Adrenal gland (tissue), 5 donors: ENCODE results near the gene MLLT6.

ENCODE experiments used
- CTCF ChIP-seq, 6 experiments: fragments of 450-650 bp in 4 of 6; fragments of 200-600 bp in 2 of 6; sonication (generic) in 1 of 6; IDR thresholded peaks; 1 replicate in 5 of 6; 2 replicates in 1 of 6; pipeline versions ENCODE4 v1.5.1 to v1.8.0; 2016 to 2021; ENCODE audit warnings: antibody characterized with exemption in 6 of 6, mild to moderate bottlenecking in 2 of 6, moderate library complexity in 1 of 6
- POLR2A ChIP-seq, 2 donors: fragments of 450-650 bp; IDR thresholded peaks; one replicate each; pipeline ENCODE4 v1.6.1; 2017; ENCODE audit warnings: antibody characterized with exemption in 2 of 2, mild to moderate bottlenecking in 2 of 2, moderate library complexity in 1 of 2
- donor health status: DM: no; HTN: no; CAD: no.

DNA sequence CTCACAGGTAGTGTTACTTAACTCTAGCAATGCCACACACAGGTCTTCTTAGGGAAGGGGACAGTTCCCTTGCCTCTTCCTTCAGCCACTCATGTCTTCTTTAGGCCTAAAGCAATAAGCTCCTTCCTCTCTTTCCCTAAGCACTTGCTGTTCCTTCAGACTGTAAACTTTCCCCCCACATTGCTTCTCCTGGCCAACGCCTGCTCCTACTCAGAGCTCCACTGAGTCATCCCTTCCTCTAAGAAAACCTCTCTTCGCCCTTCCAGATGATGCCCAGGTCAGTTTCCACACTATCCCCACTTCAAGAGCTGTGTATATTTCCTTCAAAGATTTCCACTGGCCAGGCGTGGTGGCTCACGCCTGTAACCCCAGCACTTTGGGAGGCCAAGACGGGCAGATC, 17.8 kb upstream of the MLLT6 start:
- TF ChIP-seq CTCF (IDR thresholded peaks at IDR 0.05): no peak
- TF ChIP-seq POLR2A (IDR thresholded peaks at IDR 0.05): no peak
